Ureter (tissue), 1 donor: ENCODE data around the gene TSSK2. TPM values are rescaled to one million over a fixed set of nuclear protein-coding genes. Genes with fewer than 3 reads are reported as not detected.
"Not testable (repeated sequence)": the region's sequence is repeated elsewhere in the genome, so short reads cannot be mapped to it uniquely, and the experiment has no call there.

ENCODE experiments used
- DNase-seq: peaks from one replicate; pipeline ENCODE4 v3.0.0-alpha.2; 2020; ENCODE audit warnings: low spot score
- total RNA-seq: library from RNA; stranded (reverse); gene quantifications from one replicate; pipeline ENCODE4 v1.2.4, GENCODE V29; 2023
- donor health status: DM: yes; HTN: yes; CAD: no.

Gene TSSK2
- total RNA-seq, 1 donor from 2014 or later = not detected

DNA sequence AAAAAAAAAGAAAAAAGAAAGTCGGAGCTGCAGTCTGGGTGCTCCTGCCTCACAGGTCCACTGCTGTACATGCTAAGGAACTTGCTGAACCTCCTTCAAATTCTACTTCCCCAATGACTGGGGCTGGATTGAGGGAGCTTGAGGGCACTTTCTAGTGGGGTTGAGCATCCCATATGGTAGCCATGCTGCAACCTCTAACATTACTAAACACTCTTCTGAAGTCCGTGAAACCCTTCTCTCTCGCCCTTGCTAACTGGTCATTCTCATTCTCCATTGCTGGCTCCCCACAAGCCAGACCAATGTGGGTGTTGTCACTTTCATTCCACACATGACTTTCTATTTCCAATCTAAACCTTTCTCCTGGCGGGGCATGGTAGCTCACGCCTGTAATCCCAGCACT, 12.1 kb downstream of the TSSK2 start:
- no peak for DNase-seq

DNA sequence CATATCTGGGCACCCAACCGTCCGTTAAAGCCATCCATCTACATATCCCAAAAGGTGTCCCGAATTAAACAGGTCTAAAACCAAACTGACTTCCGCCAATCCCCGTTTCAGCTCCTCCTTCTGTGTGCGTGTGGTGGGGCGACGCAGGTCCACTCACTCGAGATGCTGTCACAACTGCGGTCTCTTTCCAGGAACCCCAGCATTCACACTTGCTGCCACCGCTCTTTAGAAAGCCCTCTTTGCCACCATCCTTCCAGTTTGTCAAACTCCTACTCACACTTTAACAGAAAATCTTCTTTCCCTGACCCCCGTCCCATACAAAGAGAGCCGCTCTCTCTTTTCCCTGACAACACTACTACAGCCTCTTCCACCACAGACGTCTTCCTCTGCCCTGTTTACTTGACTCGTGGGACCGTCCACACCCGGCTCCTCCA, 12.9 kb downstream of the TSSK2 start:
- no peak for DNase-seq

GRCh38 chr22:19146215-19146968, 15.3 kb downstream of the TSSK2 start:
- DNase-seq = no peak

GRCh38 chr22:19147195-19147780, 16.2 kb downstream of the TSSK2 start:
- DNase-seq = no peak

DNA sequence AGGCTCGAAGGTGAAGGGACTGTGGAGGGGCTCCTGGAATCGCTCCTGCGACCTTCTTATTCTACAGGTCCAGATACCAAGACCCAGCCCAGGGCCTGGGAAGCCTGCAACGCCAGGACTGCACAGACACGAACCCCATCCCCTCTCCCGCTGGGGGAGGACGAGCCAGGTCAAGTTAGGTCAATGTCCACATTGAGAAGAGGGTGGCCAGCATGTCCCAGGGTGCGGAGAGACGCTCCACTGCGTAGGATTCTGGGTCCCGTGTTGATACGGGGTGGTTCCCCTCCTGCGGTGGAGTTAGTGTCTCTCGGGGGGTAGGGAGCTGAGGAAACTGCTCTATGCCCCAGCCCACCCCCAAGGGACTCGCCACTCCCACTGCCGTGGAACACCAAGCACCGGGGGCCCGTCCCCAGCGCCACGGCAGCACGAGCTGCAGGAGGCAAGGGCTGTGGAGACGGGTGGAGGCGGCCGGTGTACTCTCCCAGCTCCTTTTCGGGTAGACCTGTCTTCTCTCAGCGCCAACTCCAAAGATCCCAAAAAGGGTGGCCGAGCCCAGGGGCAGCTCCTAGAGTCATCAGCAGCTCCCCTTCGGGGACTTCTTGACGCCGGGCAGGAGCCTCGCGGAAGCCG, 17.4 kb downstream of the TSSK2 start:
- no peak for DNase-seq

- no peak for DNase-seq
Observed at GRCh38 chr22:19149047-19149883, 18.2 kb downstream of the TSSK2 start.

- DNase-seq = no peak
Observed at GRCh38 chr22:19149991-19150390, 18.9 kb downstream of the TSSK2 start, which contains the start of gene GSC2. Gene GSC2, minus strand, starts transcription at chr22:19150292. Its CDS starts 9 bp downstream, at chr22:19150283.

DNA sequence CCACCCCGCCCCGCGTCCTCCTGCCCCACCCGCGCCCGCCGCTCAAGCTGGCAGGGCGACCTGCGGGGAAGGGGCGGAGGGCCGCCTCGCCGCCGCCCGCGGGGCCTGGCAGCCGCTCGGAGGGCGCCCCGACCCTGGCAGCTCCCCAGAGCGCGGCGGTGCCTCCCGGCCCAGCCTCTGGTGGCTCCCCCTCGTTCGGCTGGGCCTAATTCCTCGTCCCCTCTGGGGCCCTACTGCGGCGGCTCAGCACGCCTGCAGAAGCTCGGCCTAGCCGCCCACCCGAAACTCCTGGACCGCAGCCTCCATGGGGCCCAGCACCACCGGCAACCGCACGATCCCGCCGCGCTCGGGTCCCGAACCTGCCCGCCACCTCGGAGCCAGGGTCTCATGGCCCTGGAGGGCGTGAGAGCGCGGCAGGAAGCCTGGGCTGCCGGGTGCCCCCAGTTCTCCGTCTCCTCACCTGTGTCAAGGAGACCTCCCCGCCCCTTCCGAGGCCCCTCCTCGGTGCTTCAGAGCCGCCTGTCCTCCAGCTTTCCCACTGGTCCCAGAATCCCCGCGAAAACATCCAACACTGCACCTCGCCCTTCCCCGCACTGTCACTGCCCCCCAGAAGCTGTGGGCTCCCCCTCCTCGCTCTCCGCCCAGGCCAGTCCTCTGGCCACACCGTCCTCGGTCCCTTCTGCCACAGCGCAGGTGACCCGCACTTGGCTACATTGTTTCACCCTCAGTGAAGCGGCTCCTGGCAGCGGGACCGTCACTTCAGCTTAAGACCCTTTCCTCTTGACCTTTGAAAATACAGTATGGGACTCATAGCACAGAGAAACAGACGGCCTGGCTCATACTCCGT, 19.6 kb downstream of the TSSK2 start:
- DNase-seq = no peak

GRCh38 chr22:19151329-19152191, 20.5 kb downstream of the TSSK2 start:
- no peak for DNase-seq

- DNase-seq = no peak
Observed at GRCh38 chr22:19152942-19153883, 22.1 kb downstream of the TSSK2 start.

DNA sequence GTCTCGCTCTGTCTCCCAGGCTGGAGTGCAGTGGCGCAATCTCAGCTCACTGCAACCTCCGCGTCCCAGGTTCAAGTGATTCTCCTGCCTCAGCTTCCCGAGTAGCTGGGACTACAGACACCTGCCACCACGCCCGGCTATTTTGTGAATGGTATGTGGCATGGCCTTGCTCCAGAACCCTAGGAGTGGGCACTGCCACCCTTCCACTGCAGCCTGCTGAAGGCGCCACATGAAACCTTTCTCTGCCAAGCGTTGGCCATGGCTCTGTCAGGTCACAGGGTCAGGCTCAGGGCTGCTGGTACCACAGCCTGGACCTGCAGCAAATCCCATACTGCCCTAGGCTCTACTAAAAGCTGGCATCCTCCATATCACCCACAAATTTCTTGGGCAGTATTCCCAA, 25.0 kb downstream of the TSSK2 start:
- not testable (repeated sequence) for DNase-seq

DNA sequence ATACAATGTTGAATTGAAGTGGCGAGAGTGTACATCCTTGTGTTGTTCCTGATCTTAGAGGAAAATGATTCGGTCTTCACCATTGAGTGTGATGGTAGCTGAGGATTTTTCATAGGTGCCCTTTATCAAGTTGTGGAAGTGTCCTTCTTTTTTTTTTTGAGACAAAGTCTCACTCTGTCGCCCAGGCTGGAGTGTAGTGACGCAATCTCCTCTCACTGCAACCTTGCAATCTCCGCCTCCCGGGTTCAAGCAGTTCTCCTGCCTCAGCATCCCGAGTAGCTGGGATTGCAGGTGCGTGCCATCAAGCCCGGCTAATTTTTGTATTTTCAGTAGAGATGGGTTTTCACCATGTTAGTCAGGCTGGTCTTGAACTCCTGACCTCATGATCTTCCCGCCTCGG, 27.5 kb downstream of the TSSK2 start:
- not testable (repeated sequence) for DNase-seq

- no peak for DNase-seq
Observed at GRCh38 chr22:19164425-19164824, 33.3 kb downstream of the TSSK2 start.

GRCh38 chr22:19166421-19166820, 35.3 kb downstream of the TSSK2 start:
- DNase-seq = no peak

- no peak for DNase-seq
Observed at GRCh38 chr22:19167106-19167869, 36.2 kb downstream of the TSSK2 start.

GRCh38 chr22:19168088-19168890, 37.2 kb downstream of the TSSK2 start:
- no peak for DNase-seq
